Gastrocnemius medialis (tissue), 4 donors: ENCODE results near the gene PYDC1.

Experiments
- POLR2A ChIP-seq, 2 donors: fragments of 450-650 bp; IDR thresholded peaks; one replicate each; pipeline ENCODE4 v1.6.1; 2017; ENCODE audit warnings: antibody characterized with exemption in 2 of 2, mild to moderate bottlenecking in 2 of 2, moderate library complexity in 2 of 2
- TF ChIP-seq, protein P1 (sequence below), 5 experiments: fragments of 450-650 bp in 3 of 5; fragments of 200-600 bp in 2 of 5; sonication (generic) in 2 of 5; IDR thresholded peaks in 4 of 5; conservative IDR thresholded peaks in 1 of 5; 1 replicate in 4 of 5; 2 replicates in 1 of 5; pipeline ENCODE4 v1.5.1; 2016 to 2019; ENCODE audit warnings: antibody characterized with exemption in 5 of 5, mild to moderate bottlenecking in 3 of 5, moderate library complexity in 3 of 5

DNA sequence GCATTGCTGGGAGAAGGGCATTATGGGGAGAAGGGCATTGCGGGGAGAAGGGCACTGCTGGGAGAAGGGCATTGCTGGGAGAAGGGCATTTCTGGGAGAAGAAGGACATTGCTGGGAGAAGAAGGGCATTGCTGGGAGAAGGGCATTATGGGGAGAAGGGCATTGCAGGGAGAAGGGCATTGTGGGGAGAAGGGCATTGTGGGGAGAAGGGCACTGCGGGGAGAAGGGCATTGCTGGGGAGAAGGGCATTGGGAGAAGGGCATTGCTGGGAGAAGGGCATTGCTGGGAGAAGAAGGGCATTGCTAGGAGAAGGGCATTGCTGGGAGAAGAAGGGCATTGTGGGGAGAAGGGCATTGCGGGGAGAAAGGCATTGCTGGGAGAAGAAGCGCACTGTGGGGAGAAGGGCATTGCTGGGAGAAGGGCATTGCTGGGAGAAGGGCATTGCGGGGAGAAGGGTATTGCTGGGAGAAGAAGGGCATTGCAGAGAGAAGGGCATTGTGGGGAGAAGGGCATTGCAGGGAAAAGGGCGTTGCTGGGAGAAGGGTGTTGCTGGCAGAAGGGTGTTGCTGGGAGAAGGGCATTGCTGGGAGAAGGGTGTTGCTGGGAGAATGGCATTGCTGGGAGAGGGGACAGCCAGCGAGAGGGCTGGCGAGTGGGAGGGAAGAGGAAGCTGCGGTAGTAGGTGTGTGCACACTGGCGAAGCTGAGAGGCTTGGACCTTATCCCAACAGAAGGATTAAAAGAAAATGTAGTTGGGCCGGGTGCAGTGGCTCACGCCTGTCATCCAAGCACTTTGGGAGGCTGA lies 4.6 kb upstream of the PYDC1 start:
- TF ChIP-seq, protein P1, sequence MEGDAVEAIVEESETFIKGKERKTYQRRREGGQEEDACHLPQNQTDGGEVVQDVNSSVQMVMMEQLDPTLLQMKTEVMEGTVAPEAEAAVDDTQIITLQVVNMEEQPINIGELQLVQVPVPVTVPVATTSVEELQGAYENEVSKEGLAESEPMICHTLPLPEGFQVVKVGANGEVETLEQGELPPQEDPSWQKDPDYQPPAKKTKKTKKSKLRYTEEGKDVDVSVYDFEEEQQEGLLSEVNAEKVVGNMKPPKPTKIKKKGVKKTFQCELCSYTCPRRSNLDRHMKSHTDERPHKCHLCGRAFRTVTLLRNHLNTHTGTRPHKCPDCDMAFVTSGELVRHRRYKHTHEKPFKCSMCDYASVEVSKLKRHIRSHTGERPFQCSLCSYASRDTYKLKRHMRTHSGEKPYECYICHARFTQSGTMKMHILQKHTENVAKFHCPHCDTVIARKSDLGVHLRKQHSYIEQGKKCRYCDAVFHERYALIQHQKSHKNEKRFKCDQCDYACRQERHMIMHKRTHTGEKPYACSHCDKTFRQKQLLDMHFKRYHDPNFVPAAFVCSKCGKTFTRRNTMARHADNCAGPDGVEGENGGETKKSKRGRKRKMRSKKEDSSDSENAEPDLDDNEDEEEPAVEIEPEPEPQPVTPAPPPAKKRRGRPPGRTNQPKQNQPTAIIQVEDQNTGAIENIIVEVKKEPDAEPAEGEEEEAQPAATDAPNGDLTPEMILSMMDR (IDR thresholded peaks at IDR 0.05 in 4 of 5, conservative IDR thresholded peaks at IDR 0.05 in 1 of 5) = no peak
- no peak for TF ChIP-seq POLR2A (IDR thresholded peaks at IDR 0.05)
